ENCODE data around the gene ZNF597. TPM values are rescaled to one million over a fixed set of nuclear protein-coding genes. Genes with fewer than 3 reads are reported as not detected.
A peak's percentile ranks its signal among the peaks of the same experiment; 100 is the strongest.

ZNF597 gene
- total RNA-seq, 1 experiment from 2014 or later, result 2.2 TPM

DNA sequence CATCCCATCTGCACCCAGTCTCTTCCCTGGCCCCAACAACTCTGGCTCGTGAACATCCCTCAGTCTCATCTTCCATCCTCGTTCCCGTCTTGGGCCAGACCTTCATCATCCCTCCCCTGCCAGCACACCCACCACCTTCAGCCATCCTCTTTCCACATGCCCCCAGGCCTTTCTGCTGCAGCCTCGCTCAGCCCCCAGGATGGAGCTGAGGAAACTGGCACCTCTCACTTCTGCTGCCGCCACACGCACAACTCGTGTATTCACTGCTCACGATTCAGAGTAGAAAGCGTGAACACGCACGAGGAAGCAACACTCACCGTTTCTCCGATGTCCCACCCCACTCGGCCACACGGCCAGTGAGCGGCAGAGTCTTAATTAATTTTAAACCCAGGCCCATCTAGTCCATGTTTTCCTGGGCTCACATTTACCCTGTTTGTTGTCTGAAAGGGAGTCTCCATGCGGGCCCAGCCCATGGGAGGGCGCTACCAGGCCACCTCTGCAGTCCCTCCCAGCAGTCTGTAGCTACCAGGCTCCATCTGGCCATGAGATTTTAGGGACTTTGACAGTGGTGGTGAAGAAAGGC, 39.4 kb upstream of the ZNF597 start:
- Mint-ChIP-seq H3K27ac (peak overlapping the region; percentile 82), H3K27me3 (ENCODE audit: low read depth) (no peaks in the 10 kb centered on the region), H3K36me3 (peaks cover 43% of the 10 kb centered on the region), H3K4me1 (peaks cover 10% of the 10 kb centered on the region), H3K9me3 (no peaks in the 10 kb centered on the region), H3K4me3 (no peak overlapping the region)
- POLR2A ChIA-PET, result no interaction called here
- DNase-seq (ENCODE audit: low spot score), result no peak
- ATAC-seq, result no peak
- CTCF ChIA-PET, result interaction anchor here (0.6 kb wide), 1 partner anchor 26 kb away, joined by 3 read pairs; no protein-coding TSS in a partner anchor
- no peak for TF ChIP-seq GABPB1 (CRISPR knock-in tag; IDR thresholded peaks at IDR 0.05)
- no peak for TF ChIP-seq ZNF263 (CRISPR knock-in tag; IDR thresholded peaks at IDR 0.05; ENCODE audit: low read depth)
- TF ChIP-seq ZNF138 (CRISPR knock-in tag; conservative IDR thresholded peaks at IDR 0.05), result no peak
- TF ChIP-seq ZNF416 (CRISPR knock-in tag; IDR thresholded peaks at IDR 0.05), result no peak
- TF ChIP-seq, protein P1, sequence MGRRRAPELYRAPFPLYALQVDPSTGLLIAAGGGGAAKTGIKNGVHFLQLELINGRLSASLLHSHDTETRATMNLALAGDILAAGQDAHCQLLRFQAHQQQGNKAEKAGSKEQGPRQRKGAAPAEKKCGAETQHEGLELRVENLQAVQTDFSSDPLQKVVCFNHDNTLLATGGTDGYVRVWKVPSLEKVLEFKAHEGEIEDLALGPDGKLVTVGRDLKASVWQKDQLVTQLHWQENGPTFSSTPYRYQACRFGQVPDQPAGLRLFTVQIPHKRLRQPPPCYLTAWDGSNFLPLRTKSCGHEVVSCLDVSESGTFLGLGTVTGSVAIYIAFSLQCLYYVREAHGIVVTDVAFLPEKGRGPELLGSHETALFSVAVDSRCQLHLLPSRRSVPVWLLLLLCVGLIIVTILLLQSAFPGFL (CRISPR knock-in tag; IDR thresholded peaks at IDR 0.05; ENCODE audit: borderline replicate concordance), result no peak
- TF ChIP-seq, protein P2, sequence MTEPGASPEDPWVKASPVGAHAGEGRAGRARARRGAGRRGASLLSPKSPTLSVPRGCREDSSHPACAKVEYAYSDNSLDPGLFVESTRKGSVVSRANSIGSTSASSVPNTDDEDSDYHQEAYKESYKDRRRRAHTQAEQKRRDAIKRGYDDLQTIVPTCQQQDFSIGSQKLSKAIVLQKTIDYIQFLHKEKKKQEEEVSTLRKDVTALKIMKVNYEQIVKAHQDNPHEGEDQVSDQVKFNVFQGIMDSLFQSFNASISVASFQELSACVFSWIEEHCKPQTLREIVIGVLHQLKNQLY (CRISPR knock-in tag; IDR thresholded peaks at IDR 0.05), result no peak
- TF ChIP-seq, protein P3, sequence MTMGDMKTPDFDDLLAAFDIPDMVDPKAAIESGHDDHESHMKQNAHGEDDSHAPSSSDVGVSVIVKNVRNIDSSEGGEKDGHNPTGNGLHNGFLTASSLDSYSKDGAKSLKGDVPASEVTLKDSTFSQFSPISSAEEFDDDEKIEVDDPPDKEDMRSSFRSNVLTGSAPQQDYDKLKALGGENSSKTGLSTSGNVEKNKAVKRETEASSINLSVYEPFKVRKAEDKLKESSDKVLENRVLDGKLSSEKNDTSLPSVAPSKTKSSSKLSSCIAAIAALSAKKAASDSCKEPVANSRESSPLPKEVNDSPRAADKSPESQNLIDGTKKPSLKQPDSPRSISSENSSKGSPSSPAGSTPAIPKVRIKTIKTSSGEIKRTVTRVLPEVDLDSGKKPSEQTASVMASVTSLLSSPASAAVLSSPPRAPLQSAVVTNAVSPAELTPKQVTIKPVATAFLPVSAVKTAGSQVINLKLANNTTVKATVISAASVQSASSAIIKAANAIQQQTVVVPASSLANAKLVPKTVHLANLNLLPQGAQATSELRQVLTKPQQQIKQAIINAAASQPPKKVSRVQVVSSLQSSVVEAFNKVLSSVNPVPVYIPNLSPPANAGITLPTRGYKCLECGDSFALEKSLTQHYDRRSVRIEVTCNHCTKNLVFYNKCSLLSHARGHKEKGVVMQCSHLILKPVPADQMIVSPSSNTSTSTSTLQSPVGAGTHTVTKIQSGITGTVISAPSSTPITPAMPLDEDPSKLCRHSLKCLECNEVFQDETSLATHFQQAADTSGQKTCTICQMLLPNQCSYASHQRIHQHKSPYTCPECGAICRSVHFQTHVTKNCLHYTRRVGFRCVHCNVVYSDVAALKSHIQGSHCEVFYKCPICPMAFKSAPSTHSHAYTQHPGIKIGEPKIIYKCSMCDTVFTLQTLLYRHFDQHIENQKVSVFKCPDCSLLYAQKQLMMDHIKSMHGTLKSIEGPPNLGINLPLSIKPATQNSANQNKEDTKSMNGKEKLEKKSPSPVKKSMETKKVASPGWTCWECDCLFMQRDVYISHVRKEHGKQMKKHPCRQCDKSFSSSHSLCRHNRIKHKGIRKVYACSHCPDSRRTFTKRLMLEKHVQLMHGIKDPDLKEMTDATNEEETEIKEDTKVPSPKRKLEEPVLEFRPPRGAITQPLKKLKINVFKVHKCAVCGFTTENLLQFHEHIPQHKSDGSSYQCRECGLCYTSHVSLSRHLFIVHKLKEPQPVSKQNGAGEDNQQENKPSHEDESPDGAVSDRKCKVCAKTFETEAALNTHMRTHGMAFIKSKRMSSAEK (CRISPR knock-in tag; IDR thresholded peaks at IDR 0.05; ENCODE audit: borderline replicate concordance), result no peak
- TF ChIP-seq, protein P4, sequence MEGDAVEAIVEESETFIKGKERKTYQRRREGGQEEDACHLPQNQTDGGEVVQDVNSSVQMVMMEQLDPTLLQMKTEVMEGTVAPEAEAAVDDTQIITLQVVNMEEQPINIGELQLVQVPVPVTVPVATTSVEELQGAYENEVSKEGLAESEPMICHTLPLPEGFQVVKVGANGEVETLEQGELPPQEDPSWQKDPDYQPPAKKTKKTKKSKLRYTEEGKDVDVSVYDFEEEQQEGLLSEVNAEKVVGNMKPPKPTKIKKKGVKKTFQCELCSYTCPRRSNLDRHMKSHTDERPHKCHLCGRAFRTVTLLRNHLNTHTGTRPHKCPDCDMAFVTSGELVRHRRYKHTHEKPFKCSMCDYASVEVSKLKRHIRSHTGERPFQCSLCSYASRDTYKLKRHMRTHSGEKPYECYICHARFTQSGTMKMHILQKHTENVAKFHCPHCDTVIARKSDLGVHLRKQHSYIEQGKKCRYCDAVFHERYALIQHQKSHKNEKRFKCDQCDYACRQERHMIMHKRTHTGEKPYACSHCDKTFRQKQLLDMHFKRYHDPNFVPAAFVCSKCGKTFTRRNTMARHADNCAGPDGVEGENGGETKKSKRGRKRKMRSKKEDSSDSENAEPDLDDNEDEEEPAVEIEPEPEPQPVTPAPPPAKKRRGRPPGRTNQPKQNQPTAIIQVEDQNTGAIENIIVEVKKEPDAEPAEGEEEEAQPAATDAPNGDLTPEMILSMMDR (IDR thresholded peaks at IDR 0.05), result no peak
- TF ChIP-seq, protein P5, sequence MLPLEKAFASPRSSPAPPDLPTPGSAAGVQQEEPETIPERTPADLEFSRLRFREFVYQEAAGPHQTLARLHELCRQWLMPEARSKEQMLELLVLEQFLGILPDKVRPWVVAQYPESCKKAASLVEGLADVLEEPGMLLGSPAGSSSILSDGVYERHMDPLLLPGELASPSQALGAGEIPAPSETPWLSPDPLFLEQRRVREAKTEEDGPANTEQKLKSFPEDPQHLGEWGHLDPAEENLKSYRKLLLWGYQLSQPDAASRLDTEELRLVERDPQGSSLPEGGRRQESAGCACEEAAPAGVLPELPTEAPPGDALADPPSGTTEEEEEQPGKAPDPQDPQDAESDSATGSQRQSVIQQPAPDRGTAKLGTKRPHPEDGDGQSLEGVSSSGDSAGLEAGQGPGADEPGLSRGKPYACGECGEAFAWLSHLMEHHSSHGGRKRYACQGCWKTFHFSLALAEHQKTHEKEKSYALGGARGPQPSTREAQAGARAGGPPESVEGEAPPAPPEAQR (CRISPR knock-in tag; IDR thresholded peaks at IDR 0.05), result no peak
- TF ChIP-seq, protein P6, sequence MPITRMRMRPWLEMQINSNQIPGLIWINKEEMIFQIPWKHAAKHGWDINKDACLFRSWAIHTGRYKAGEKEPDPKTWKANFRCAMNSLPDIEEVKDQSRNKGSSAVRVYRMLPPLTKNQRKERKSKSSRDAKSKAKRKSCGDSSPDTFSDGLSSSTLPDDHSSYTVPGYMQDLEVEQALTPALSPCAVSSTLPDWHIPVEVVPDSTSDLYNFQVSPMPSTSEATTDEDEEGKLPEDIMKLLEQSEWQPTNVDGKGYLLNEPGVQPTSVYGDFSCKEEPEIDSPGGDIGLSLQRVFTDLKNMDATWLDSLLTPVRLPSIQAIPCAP (CRISPR knock-in tag; IDR thresholded peaks at IDR 0.05), result no peak
- TF ChIP-seq MYBL2 (CRISPR knock-in tag; IDR thresholded peaks at IDR 0.05), result no peak
- TF ChIP-seq, protein P7, sequence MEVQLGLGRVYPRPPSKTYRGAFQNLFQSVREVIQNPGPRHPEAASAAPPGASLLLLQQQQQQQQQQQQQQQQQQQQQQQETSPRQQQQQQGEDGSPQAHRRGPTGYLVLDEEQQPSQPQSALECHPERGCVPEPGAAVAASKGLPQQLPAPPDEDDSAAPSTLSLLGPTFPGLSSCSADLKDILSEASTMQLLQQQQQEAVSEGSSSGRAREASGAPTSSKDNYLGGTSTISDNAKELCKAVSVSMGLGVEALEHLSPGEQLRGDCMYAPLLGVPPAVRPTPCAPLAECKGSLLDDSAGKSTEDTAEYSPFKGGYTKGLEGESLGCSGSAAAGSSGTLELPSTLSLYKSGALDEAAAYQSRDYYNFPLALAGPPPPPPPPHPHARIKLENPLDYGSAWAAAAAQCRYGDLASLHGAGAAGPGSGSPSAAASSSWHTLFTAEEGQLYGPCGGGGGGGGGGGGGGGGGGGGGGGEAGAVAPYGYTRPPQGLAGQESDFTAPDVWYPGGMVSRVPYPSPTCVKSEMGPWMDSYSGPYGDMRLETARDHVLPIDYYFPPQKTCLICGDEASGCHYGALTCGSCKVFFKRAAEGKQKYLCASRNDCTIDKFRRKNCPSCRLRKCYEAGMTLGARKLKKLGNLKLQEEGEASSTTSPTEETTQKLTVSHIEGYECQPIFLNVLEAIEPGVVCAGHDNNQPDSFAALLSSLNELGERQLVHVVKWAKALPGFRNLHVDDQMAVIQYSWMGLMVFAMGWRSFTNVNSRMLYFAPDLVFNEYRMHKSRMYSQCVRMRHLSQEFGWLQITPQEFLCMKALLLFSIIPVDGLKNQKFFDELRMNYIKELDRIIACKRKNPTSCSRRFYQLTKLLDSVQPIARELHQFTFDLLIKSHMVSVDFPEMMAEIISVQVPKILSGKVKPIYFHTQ (CRISPR knock-in tag; IDR thresholded peaks at IDR 0.05), result no peak
- TF ChIP-seq ELF4 (CRISPR knock-in tag; IDR thresholded peaks at IDR 0.05; ENCODE audit: low read depth), result no peak
- TF ChIP-seq NR1H2 (CRISPR knock-in tag; IDR thresholded peaks at IDR 0.05), result no peak
- TF ChIP-seq ZNF396 (CRISPR knock-in tag; IDR thresholded peaks at IDR 0.05; ENCODE audit: borderline replicate concordance), result no peak
- no peak for TF ChIP-seq ZNF121 (CRISPR knock-in tag; IDR thresholded peaks at IDR 0.05)
- TF ChIP-seq, protein P8, sequence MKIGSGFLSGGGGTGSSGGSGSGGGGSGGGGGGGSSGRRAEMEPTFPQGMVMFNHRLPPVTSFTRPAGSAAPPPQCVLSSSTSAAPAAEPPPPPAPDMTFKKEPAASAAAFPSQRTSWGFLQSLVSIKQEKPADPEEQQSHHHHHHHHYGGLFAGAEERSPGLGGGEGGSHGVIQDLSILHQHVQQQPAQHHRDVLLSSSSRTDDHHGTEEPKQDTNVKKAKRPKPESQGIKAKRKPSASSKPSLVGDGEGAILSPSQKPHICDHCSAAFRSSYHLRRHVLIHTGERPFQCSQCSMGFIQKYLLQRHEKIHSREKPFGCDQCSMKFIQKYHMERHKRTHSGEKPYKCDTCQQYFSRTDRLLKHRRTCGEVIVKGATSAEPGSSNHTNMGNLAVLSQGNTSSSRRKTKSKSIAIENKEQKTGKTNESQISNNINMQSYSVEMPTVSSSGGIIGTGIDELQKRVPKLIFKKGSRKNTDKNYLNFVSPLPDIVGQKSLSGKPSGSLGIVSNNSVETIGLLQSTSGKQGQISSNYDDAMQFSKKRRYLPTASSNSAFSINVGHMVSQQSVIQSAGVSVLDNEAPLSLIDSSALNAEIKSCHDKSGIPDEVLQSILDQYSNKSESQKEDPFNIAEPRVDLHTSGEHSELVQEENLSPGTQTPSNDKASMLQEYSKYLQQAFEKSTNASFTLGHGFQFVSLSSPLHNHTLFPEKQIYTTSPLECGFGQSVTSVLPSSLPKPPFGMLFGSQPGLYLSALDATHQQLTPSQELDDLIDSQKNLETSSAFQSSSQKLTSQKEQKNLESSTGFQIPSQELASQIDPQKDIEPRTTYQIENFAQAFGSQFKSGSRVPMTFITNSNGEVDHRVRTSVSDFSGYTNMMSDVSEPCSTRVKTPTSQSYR (CRISPR knock-in tag; IDR thresholded peaks at IDR 0.05), result no peak
- TF ChIP-seq, protein P9, sequence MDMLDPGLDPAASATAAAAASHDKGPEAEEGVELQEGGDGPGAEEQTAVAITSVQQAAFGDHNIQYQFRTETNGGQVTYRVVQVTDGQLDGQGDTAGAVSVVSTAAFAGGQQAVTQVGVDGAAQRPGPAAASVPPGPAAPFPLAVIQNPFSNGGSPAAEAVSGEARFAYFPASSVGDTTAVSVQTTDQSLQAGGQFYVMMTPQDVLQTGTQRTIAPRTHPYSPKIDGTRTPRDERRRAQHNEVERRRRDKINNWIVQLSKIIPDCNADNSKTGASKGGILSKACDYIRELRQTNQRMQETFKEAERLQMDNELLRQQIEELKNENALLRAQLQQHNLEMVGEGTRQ (CRISPR knock-in tag; IDR thresholded peaks at IDR 0.05), result no peak
- TF ChIP-seq TEAD1 (CRISPR knock-in tag; IDR thresholded peaks at IDR 0.05), result no peak

All from WTC11 (cell line).